Bronchial epithelial cell (primary cell): ENCODE data around the gene TRIP13. TPM values are rescaled to one million over a fixed set of nuclear protein-coding genes. Genes with fewer than 3 reads are reported as not detected.

ENCODE experiments used
- DNase-seq: peaks from one replicate; pipeline ENCODE4 v3.0.0-alpha.2; 2010; ENCODE audit warnings: low read depth
- FAIRE-seq: peaks from 2 replicates; lab custom pipeline; 2011; peaks lifted over from hg19 to GRCh38; lab: Jason Lieb, UNC
- H3K27me3 ChIP-seq: 2 replicates; pipeline ENCODE4 v1.5.1; 2011; ENCODE audit warnings: low read length; ENCODE audit not compliant: control insufficient read depth, insufficient read depth
- H3K36me3 ChIP-seq: 2 replicates; pipeline ENCODE4 v1.5.1; 2011; ENCODE audit warnings: low read length; ENCODE audit not compliant: control insufficient read depth, insufficient read depth
- H3K4me3 ChIP-seq: 2 replicates; pipeline ENCODE4 v1.5.1; 2011; ENCODE audit warnings: mild to moderate bottlenecking, low read depth, low read length, control low read depth
- CTCF ChIP-seq: IDR thresholded peaks from 2 replicates; pipeline ENCODE4 v1.5.1; 2011; ENCODE audit warnings: mild to moderate bottlenecking, moderate library complexity, low read length, control low read depth, inconsistent platforms; ENCODE audit not compliant: insufficient read depth, severe bottlenecking
- total RNA-seq: library from RNA; depleted of rRNA; stranded (reverse); fragments of >200 nt; gene quantifications from 2 replicates; pipeline ENCODE4 v1.2.1, GENCODE V29; 2014

TRIP13 gene
- total RNA-seq, 1 donor from 2014 or later, result 1.8 TPM

DNA sequence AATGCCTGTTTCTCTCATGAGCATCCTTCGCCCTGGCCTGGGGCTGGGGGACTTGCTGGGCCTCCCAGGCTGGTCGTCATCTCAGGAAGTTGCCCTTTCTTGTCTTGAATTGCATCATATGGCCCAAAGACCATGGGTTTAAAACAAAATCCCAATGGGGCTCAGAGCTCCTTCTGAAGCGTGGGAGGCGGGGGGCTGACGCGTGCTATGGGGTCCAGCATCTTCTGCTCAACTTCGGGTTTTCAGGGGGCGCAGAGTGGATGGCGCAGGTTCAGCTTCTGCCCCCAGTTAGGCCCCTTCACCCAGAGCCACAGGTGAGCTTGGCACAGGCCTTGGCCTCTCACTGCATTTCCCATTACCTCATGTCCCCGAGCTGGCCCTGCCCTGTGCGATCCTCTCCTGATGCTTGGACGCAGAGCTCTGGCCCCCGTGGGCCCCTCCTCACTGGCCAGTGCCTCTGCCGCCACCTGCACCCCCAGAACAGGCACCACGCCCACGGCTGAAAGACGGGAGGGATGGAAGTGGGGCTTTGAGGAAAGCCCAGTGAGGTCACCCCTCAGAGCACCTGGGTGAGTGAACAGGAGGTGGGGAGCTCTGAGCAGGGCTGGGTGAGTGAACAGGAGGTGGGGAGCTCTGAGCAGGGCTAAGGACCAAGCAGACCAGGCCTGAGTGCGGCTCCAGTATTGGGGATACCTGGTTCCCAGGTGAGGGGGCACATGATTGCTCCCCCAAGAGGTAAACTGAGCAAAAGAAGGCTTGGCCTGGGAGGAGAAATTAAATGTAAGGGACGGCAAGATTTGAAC is 56.0 kb downstream of the TRIP13 start:
- Histone ChIP-seq H3K4me3 (no peak overlapping the region), H3K36me3 (no peaks in the 10 kb centered on the region), H3K27me3 (peaks cover 22% of the 10 kb centered on the region)
- no peak for FAIRE-seq
- TF ChIP-seq CTCF, result no peak
- no peak for DNase-seq

DNA sequence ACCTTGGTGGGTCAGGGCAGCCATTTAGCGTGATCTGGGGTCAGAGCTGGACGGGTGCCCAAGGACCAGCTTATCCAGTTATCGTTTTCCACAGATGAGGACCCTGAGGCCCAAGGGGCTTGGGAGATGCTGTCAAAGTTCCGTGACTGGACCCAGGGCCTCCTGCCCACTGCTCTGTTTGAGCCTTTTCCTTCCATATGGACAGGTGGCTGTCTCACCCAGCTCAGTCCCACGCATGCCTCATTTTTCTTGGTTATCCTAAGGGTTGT is 56.5 kb downstream of the TRIP13 start:
- Histone ChIP-seq H3K4me3 (no peak overlapping the region), H3K27me3 (peaks cover 22% of the 10 kb centered on the region), H3K36me3 (no peaks in the 10 kb centered on the region)
- no peak for FAIRE-seq
- no peak for DNase-seq
- no peak for TF ChIP-seq CTCF

DNA sequence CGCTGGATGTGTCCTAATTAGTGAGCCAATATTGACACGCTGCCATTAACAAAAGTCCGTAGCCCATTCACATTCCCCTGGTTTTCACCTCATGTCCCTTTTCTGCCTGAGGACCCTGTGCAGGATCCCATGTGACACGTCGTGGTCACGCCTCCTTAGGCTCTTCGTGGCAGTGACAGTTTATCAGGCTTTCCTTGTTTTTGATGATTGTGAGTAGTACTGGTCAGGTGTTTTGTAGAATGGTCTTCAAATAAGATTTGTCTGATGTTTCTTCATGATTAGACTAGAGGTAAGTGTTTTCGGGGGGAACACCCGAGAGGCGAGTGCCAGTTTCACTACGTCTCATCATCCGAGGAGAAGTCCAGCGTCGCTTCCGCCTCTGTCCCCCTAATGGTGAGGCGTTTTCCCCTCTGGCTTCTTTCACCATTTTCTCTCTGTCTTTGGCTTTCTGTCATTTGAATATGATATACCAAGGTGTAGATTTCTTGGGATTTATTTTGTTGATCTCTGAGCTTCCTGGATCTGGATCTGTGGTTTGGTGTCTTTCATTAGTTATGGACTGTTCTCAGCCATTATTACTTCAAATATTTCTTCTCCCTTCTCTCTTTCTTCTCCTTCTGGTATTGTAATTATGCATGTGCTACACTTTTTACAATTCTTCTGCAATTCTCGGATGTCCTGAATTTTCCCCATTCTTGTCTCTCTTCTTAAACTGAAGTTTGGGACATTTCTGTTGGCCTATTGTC is 57.3 kb downstream of the TRIP13 start:
- no peak for DNase-seq
- no peak overlapping the region for H3K4me3 ChIP-seq
- FAIRE-seq, result no peak
- no peak for TF ChIP-seq CTCF
- H3K27me3 ChIP-seq, result peaks cover 21% of the 10 kb centered on the region
- H3K36me3 ChIP-seq, result no peaks in the 10 kb centered on the region

DNA sequence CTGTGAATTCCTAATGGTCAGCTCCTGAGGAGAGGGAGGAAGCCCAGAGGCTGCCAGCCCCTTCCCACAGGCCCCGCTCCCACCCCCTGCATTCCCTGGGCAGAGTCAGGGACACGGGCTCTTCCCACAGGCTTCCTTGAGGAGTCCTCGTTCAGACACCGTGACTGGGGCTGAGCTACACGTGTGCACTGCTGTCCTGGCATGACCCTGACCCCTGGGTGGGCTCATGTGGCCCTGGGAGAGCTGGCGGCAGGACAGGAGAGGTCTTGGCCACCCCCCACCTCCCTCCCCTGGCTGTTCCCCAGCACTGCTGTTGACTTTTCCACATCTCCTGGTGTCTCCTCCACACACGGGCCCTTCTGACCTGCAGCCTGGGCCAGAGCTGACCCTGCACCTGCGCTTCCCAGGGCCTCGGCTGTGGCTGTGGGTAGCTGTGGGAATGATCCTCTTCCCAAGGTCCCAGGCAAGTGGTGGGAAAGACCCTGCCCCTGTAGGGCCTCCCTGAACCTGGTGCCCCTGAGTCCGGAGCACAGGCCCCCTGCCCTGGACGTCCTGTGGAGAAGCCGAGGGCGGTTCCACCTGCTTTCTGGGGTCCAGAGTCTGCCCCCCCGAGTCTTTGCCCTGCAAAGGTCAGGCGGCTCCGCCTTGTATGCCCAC is 59.4 kb downstream of the TRIP13 start:
- H3K4me3 ChIP-seq, result no peak overlapping the region
- no peaks in the 10 kb centered on the region for H3K36me3 ChIP-seq
- no peak for TF ChIP-seq CTCF
- peaks cover 10% of the 10 kb centered on the region for H3K27me3 ChIP-seq
- FAIRE-seq (no peak), DNase-seq (no peak)

DNA sequence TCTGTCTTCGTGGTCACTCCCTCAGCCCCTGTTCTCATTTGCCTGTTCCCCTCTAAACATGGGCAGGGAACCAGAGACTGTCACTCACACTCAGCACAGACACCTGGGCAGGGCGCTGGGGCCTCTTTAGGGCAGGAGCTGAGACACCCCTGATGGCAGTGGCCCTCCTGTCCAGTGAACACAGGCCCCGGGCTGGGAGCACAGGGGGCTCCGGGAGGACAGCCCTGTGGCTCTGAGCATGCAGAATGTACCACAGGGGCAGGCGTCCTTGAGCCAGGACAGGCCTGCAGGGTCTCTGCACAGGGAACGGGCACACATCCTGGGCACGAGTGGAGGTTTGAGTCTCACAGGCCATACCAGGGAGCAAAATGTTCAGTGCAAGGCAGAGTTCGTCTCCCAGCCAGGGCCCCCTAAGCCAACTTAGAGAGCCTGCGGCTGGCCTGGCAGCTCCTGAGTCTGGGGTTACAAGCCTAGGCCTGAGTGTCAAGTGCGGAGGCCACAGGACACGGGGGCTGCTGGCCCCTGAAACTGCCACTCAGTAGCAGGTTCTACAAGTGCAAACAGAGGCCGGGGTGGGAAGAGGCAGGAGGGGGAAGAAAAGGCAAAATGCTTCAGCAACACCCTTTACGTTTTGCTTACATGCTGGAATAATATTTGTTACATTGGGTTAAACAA is 60.0 kb downstream of the TRIP13 start:
- FAIRE-seq (no peak), DNase-seq (no peak)
- H3K27me3 ChIP-seq, result peaks cover 10% of the 10 kb centered on the region
- TF ChIP-seq CTCF, result no peak
- H3K4me3 ChIP-seq, result no peak overlapping the region
- H3K36me3 ChIP-seq, result no peaks in the 10 kb centered on the region
